Cerebellar nuclear complex (tissue), 1 donor: Measurements from ENCODE around the gene RPS4Y1.

Experiments
- DNase-seq, 2 experiments: peaks; one replicate each; lab custom pipeline; 2025; lab: John Stamatoyannopoulos, UW

Gene RPS4Y1

DNA sequence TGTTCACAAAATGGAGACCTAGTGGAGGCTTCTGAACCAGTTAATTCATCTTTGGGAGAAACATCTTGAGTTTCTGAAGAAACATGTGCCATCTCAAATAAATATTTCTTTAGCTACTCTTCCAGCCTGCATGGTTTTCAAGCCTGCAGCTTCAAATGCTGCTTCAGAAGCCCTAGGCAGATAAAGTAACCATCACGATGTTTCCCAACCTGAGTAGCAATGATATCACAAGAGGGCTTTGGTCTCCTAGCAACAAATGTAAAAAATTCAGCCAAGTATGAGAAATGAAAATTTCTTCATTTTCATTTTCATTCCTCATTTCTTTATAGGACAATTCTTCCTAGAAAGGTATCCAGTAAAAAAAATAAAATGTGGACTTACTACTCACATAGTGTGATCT lies 42.2 kb downstream of the RPS4Y1 start:
- no peak for DNase-seq

DNA sequence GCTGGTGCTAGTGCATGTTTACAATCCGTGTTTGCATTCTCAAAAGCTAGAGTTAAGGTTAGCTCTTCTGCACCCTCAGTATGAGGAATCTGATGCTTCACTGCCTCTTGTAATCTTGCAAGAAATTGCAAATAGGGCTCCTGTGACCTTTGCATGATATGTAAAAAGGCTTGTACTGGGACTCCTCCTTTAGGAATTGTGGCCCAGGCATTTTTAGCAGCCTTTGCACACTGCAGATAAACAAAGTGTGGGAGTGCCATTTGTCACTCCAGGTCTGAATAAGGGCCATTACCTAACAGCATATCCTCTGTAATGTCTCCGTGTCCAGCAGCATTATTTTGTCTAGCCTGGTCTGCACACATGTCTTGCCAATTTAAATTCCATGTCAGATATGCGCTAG lies 44.5 kb downstream of the RPS4Y1 start:
- no peak for DNase-seq

DNA sequence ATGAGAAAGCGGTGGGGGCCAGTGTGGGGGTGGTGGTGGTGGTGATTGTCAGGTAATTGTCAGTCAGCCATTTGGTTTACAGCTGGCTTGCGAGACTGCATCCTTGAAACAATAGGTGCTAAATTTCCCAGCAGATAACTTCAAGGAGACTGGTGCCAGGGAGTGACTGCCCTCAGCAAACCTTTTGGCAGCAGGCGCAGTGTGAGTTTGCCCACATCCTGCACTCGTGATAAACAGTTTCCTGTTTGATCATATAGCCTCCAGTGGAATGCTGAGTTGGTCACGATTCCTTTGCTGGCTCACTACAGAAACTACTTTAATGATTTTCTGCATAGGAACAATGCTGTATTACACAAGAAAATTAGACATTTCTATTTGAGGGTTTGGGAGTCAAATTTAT lies 46.0 kb downstream of the RPS4Y1 start:
- no peak for DNase-seq

DNA sequence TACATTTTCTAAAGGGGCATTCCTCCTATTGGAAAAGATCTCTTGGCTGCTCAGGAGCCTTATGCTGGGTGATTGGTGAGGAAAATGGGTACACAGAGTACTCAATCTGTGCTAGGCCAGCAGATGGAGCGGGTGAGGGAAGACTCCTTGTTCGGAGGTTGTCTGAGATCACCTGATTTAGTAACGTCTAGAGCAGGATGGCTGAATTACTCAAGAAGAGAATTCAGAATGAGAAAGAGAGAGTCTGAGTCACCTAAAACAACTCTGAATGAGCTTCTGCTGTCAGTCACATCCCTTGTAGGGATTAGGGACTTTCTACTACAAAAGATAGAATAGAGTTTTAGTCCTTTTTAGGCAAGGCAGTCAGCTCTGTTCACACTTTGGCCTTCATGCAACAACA lies 46.6 kb downstream of the RPS4Y1 start:
- no peak for DNase-seq

DNA sequence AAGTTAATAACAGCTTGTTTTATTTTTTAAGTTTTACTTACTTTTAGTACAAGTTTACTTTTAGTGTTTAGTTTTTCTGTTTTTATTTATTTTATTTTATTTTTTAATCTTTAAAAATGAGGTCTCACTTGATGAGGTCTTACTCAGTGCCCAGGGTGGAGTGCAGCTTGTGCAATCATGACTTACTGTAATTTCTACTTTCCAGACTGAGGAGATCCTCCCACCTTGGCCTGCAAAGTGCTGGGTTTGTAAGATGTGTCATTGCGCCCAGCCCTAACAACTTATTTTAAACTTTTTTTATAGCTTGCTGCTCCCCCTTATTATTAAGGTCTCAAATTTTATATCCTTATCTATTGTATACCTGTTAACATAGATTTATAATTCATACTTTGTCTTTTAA lies 52.1 kb downstream of the RPS4Y1 start:
- DNase-seq, result no peak

DNA sequence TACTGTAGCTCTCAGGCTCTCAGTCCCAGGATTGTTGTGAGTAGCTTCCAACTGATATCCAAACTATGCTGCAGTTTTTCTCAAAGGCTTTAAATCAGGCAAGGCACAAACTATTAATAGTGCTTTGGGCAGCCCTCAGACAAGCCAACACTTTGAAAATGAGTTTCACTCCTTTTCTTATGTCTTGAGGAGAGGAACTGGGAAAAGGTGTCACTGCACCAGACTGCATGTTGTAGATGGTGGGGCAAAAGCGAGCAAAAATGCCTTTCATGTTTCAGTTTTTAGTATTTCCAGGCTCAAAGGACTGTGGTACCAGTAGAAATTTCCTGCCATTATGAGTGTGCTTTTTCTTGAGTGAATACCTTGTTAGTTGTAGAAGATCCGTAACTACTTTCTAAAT lies 54.6 kb downstream of the RPS4Y1 start:
- DNase-seq, result no peak

DNA sequence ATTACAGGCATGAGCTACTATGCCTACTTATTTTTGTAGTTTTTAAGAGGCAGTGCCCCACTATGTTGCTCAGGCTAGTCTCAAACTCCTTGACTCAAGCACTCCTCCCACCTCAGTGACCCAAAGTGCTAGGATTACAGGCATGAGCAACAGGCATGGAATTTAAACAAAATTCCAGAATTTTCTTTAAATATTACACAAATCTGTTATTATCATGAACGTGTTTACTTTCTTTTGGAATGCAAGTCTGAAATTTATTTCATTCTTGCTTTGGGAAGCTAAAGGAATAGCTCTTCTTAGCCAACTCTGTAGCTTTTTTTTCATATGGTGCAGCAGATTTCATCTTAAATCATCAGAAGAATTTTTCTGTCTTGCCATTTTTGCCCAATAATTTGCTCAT lies 66.0 kb downstream of the RPS4Y1 start:
- no peak for DNase-seq

DNA sequence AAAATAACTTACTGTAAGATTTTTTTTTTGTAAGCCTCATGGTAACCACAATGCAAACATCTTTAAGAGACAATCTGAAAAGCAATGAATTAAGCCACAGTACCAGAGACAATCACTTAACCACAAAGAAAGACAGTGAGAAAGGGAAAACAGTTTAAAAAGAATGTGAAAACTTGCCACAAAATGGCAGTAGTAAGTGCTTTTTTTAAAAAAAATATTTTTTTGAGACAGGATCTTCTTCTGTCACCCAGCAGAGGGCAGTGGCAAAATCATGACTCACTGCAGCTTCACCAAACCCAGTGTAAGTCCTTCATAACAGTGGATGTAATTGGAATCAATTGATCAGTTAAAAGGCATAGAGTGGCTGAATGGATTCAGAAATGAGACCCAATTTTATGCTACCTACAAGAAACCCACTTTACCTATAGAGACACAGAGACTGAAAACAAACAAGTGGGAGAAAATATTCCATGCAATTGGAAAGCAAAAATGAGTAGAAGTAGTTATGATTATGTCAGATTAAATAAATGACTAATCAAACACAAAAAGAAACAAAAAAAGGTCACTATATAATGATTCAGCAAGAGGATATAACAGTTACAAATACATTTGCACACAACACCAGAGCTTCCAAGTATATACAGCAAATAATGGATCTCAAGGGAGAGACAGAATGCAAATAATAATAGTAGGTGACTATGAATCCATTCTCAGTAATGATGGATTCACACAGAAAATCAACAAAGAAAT lies 71.8 kb downstream of the RPS4Y1 start:
- DNase-seq, result no peak
